ENCODE results near the gene CPED1.

- no peak for TF ChIP-seq CTCF (IDR thresholded peaks at IDR 0.05)
- TF ChIP-seq POLR2AphosphoS5 (IDR thresholded peaks at IDR 0.05; ENCODE audit: insufficient read depth in 1 of 2, low read depth in 1 of 2) = no peak
These were observed 1.9 kb upstream of the CPED1 start for GRCh38 chr7:120986650-120987049.

All from vagina (tissue), 2 donors.